Coronary artery (tissue), 2 donors: Measurements from ENCODE around the gene MAP6.
A peak's percentile ranks its signal among the peaks of the same experiment; 100 is the strongest.

Experiments used
- DNase-seq: peaks from one replicate; pipeline ENCODE4 v3.0.0-alpha.2; 2017; ENCODE audit warnings: low spot score
- H3K27ac ChIP-seq, 2 donors: fragments of 200-600 bp; sonication (generic); one replicate each; pipeline ENCODE4 v1.5.1; 2016 to 2019
- H3K4me3 ChIP-seq: fragments of 200-600 bp; sonication (generic); 2 replicates; pipeline ENCODE4 v1.5.1; 2016; ENCODE audit warnings: mild to moderate bottlenecking, moderate library complexity
- CTCF ChIP-seq: fragments of 200-600 bp; sonication (generic); IDR thresholded peaks from one replicate; pipeline ENCODE4 v1.5.1; 2019; ENCODE audit warnings: antibody characterized with exemption

MAP6 gene

GRCh38 chr11:75560644-75561043 is 108.2 kb downstream of the MAP6 start:
- no peak overlapping the region for H3K4me3 ChIP-seq
- H3K27ac ChIP-seq, result peak overlapping the region; percentile 95 to 99
- no peak for TF ChIP-seq CTCF
- DNase-seq, result no peak

- no peak for DNase-seq
- no peak for TF ChIP-seq CTCF
- H3K4me3 ChIP-seq, result peak overlapping the region; percentile 46
These were observed 109.6 kb downstream of the MAP6 start for GRCh38 chr11:75558939-75559843.

GRCh38 chr11:75557666-75558494 is 111.0 kb downstream of the MAP6 start:
- TF ChIP-seq CTCF, result no peak
- peak overlapping the region; percentile 46 for H3K4me3 ChIP-seq
- H3K27ac ChIP-seq, result peak overlapping the region; percentile 95 to 99
- DNase-seq, result peak; percentile 88

More at GRCh38 chr11:75558939-75559843, 109.6 kb downstream of the MAP6 start:
- H3K27ac ChIP-seq, result peak overlapping the region; percentile 95 to 99

GRCh38 chr11:75556275-75556674 is 112.6 kb downstream of the MAP6 start:
- TF ChIP-seq CTCF, result no peak
- no peak for DNase-seq
- no peak overlapping the region for H3K27ac ChIP-seq
- H3K4me3 ChIP-seq, result no peak overlapping the region

- peak overlapping the region; percentile 53 for H3K4me3 ChIP-seq
These were observed 113.6 kb downstream of the MAP6 start for GRCh38 chr11:75555079-75555811.

More at GRCh38 chr11:75555079-75555811, 113.6 kb downstream of the MAP6 start:
- peak overlapping the region; percentile 89 to 94 for H3K27ac ChIP-seq
- no peak for TF ChIP-seq CTCF
- no peak for DNase-seq
